NCI-H510A (cell line): Measurements from ENCODE around the gene PPP3R1.

Source experiments
- DNase-seq: peaks from one replicate; lab custom pipeline; 2025; lab: John Stamatoyannopoulos, UW

Gene PPP3R1

DNA sequence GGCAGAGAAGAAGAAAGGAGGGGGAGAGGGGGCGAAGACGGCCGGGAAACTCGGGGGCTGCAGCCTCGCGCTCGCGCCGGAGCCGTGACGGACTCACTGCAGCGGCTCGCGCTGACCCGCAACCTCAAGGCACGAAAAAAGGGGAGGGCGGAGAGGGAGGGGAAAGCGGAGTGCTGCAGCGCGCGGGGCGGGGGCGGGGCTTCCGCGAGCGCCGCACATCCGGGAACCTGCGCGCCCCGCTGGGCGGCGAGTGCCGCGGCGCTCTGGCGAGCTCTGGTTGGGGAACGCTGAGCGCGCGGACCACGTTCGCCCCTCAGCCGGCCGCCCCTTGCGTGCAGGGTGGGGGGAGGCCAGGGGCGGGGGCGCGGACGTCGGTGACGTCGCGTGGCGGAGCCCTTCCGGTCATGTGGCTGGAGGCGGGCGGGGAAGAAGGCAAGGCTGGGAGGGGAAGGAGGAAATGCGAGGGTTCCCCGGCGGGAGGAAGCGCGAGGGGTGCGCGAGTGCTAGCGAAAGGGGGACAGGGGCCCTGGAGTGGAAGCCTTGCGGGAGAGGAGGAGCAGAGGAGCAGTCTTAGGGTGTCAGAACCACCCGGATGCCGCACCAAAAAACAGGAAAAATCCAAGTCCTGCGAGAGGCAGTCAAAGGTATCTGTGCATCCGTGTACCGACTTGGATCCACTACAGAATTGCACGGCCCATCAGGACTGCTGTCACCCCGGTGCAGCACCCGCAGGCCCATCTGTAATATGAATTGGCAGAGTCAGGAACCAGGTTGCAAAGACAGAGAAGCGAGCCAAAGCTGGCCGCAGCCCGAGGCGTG is at the start of gene PPP3R1:
Gene PPP3R1, minus strand, starts transcription at position 133 of the 819 bp plus-strand sequence. CDS start 405 bp downstream, outside the sequence.
- peak; percentile 93 for DNase-seq

DNA sequence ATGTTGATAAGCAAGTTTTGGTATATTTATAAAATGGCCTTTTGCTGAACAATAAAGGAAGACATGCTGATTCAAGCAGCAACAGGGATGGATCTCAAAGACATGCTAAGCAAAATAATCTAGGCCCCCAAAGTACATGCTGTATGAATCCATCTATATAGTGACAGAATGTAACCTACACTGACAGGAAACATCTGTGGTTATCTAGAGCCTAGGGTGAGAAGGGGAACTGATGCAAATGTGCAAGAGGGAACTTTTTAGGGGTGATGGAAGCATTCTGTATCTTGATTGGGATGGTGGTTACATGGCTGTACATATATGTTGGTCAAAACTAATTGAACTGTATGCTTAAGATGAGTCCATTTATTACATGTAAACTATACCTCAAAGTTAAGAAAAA is 43.2 kb upstream of the PPP3R1 start:
- DNase-seq = no peak

- DNase-seq = no peak
Measured at GRCh38 chr2:68294913-68295312, 42.6 kb upstream of the PPP3R1 start.

DNA sequence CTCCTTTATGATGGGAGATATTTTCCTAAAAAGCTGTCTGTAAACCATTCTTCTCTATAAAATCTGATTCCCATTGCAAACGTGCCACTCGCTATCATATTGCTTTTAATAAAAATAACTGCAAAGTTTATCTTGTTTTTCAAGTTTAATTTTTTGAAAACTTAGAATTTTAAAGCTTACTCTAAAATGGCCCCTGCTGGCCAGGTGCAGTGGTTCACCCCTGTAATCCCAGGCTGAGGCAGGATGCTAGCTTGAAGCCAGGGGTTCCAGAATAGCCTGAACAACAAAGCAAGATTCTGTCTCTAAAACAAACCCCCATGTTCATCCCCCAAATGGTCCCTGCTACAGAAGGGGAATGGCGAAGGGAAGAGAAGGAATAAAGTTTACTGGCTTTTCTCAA is 41.9 kb upstream of the PPP3R1 start:
- DNase-seq = no peak

- DNase-seq = no peak
Measured at GRCh38 chr2:68293755-68294154, 41.4 kb upstream of the PPP3R1 start.

DNA sequence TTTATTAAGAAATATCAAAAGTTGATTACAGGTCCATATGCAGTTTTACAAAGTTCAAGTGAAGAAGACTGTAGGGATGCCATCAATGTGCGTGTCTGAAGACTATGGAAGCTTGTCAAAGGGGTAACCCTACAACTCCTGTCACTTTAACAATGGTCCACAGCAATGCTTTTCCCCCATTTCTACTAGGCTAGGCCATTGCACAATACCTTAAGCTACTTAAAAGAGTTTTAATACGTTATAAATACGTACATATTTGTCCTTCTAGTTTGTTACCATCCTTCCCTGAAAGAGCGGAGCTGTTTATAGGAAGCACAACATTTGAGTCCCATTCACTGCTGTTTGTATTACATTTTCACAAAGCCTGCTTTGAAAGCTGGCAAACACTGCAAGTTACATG is 40.7 kb upstream of the PPP3R1 start:
- DNase-seq = no peak

GRCh38 chr2:68292108-68292710 is 39.9 kb upstream of the PPP3R1 start:
- DNase-seq = no peak

DNA sequence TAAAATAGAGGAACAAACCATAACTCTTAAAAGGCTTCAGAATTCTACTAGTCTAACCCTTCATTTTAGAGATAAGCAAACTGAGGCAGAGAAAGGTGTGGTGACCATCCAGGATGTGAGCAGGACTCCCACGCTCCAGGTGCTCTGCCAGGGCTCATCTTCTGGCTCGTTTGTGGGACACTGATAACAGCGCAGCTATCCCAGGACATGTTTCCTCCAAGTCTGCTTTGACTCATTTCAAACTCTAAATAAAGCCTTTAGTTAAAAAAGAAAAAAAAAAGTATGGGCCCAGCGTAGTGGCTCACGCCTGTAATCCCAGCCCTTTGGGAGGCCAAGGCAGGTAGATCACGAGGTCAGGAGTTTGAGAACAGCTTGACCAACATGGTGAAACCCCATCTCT is 39.0 kb upstream of the PPP3R1 start:
- DNase-seq = no peak

DNA sequence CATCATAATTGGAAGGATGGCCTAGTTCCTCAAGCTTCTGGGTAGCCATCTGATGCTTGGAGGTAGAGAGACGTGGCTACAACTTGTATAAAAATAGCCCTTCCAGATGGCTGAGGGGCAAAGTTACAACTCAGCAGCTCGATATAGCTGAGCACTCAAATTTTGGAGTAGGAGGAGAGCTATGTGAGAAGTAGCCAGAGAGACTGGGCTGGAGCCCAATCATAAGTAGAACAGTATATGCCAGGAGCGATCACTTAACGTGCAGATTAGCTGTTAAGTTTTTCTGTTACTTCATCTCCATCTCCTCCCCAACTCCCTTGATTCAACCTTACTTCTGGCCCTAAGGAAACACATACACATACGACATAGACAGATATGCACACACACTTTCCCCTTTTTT is 38.6 kb upstream of the PPP3R1 start:
- DNase-seq = no peak

- no peak for DNase-seq
Measured at GRCh38 chr2:68287580-68288441, 35.5 kb upstream of the PPP3R1 start.

- no peak for DNase-seq
Measured at GRCh38 chr2:68284896-68285295, 32.6 kb upstream of the PPP3R1 start.

GRCh38 chr2:68283419-68283812 is 31.1 kb upstream of the PPP3R1 start:
- DNase-seq = no peak

GRCh38 chr2:68282811-68283418 is 30.6 kb upstream of the PPP3R1 start:
- no peak for DNase-seq

DNA sequence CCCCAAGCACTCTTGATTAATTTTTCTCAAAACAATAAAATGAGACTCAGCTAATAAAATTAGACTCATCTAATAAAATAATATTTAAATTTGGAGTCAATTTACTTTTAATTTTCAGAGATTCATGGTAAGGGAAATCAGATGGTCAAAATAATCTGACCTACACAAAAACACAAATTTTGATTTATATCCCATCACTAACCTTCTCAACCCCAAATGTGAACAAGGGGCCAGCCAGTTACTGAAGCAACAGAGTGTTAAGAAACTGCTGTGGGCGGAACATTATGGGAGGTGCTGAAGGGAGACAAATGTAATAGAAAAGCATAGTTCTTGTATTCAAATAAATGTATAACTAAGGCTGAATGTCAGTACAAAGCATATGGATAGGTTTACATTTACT is 28.5 kb upstream of the PPP3R1 start:
- no peak for DNase-seq

GRCh38 chr2:68280348-68280747 is 28.0 kb upstream of the PPP3R1 start:
- DNase-seq = no peak

DNA sequence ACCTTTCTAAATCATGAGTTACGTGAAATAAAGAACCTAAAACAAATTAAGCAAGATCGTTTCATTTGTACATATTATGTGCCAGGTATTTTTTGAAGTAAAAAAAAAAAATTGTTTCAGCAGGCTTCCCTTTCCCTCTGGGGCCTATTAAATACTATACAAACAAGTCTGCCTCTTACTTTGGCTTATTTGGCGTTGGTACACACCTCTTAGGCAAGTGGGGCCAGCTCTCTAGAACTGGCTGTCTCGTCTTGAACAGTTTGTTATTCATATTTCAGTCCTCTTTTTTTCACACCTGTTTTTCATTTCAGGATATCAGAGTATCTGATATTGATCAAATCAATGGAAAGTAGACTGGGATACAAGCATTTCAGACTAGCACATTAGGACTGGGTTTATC is 27.4 kb upstream of the PPP3R1 start:
- no peak for DNase-seq

DNA sequence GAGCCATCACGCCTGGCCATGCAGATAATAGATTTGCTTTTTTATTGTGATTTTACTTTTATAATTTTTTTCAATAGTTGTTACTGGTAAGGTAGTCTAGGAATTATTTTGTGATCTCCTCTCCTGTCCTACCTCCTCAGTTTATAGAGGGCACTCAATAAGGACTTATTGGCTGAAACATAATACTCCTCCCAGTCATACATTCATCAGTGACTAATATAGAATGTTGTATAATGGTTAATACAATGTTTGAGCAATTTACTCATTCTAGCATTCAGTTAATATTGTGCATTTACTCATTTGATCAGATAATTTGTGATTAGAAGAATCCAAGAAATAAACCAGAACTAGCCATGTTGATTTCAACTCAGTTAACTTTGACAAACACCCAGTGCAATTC is 25.8 kb upstream of the PPP3R1 start:
- DNase-seq = no peak

- no peak for DNase-seq
Measured at GRCh38 chr2:68274022-68274421, 21.7 kb upstream of the PPP3R1 start.

- no peak for DNase-seq
Measured at GRCh38 chr2:68272246-68272994, 20.1 kb upstream of the PPP3R1 start.

DNA sequence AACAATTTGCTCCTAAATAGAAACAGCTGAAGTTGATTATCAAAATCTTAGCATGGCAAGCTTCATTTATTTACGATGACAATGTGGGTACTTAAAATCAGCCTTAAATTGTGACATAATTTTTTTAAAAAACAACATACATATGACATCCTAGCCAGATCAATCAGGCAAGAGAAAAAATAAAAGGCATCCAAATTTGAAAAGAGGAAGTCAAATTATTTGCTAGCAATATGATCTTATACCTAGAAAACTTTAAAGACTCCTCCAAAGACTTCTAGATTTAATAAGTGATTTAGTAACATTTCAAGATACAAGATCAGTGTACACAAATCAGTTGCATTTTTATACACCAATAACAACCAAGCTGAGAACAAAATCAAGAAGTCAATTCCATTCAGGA is 14.3 kb upstream of the PPP3R1 start:
- DNase-seq = no peak

- DNase-seq = no peak
Measured at GRCh38 chr2:68263632-68264031, 11.3 kb upstream of the PPP3R1 start.

DNA sequence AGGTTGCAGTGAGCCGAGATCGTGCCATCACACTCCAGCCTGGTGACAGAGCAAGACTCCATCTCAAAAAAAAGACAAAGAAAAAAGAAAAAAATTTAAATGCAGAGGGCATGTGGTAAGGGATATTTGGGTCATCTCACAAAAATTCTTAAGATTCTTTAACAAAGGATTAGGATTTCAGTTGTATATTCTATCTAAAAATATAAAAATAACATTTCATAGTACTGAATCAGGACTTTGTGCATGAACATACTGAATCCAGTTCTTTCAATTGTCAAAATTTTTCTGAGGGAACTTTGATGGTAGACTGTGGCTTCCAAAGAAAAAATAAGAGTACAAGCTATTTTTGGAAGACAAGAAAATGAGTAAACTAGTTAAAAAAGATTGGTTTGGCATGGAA is 6.5 kb upstream of the PPP3R1 start:
- no peak for DNase-seq
